ENCODE data around the gene ESYT3.

ESYT3 gene, protein sequence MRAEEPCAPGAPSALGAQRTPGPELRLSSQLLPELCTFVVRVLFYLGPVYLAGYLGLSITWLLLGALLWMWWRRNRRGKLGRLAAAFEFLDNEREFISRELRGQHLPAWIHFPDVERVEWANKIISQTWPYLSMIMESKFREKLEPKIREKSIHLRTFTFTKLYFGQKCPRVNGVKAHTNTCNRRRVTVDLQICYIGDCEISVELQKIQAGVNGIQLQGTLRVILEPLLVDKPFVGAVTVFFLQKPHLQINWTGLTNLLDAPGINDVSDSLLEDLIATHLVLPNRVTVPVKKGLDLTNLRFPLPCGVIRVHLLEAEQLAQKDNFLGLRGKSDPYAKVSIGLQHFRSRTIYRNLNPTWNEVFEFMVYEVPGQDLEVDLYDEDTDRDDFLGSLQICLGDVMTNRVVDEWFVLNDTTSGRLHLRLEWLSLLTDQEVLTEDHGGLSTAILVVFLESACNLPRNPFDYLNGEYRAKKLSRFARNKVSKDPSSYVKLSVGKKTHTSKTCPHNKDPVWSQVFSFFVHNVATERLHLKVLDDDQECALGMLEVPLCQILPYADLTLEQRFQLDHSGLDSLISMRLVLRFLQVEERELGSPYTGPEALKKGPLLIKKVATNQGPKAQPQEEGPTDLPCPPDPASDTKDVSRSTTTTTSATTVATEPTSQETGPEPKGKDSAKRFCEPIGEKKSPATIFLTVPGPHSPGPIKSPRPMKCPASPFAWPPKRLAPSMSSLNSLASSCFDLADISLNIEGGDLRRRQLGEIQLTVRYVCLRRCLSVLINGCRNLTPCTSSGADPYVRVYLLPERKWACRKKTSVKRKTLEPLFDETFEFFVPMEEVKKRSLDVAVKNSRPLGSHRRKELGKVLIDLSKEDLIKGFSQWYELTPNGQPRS

GRCh38 chr3:138434276-138434874, at the start of gene ESYT3:
ESYT3 (plus strand) TSS chr3:138434616; CDS start chr3:138434799, 183 bp downstream.
- H3K36me3 ChIP-seq (ENCODE audit: insufficient read depth, low read length), result no peaks in the 10 kb centered on the region
- no peaks in the 10 kb centered on the region for H3F3A ChIP-seq (ENCODE audit: insufficient read depth, low read length)
- H3K9me2 ChIP-seq (ENCODE audit: low read depth, low read length), result no peaks in the 10 kb centered on the region
- no peak within 1 kb of the TSS for H3K4me3 ChIP-seq (ENCODE audit: low read depth, low read length, poor library complexity, severe bottlenecking)
- H3K79me2 ChIP-seq (ENCODE audit: insufficient read depth, low read length), result no peaks in the 10 kb centered on the region
- no peaks in the 10 kb centered on the region for H3K9me3 ChIP-seq (ENCODE audit: low read length)
- no peak within 1 kb of the TSS for H2AFZ ChIP-seq (ENCODE audit: low read length)
- H3K27ac ChIP-seq (ENCODE audit: low read depth, low read length, poor library complexity, severe bottlenecking), result no peak within 1 kb of the TSS
- no peak for TF ChIP-seq EZH2 (IDR thresholded peaks at IDR 0.05; ENCODE audit: borderline replicate concordance, low read length)
- no peak for TF ChIP-seq CTCF (IDR thresholded peaks at IDR 0.05; ENCODE audit: low read length)
- H3K4me1 ChIP-seq (ENCODE audit: insufficient read depth, low read length, severe bottlenecking), result no peaks in the 10 kb centered on the region
- peaks cover 18% of the 10 kb centered on the region for H3K27me3 ChIP-seq (ENCODE audit: insufficient read depth, low read length)
- H3K4me2 ChIP-seq (ENCODE audit: low read length), result no peak within 1 kb of the TSS
- no peaks in the 10 kb centered on the region for H4K20me1 ChIP-seq (ENCODE audit: insufficient read depth, low read length)
- H3K9ac ChIP-seq (ENCODE audit: low read length), result no peak within 1 kb of the TSS

DNA sequence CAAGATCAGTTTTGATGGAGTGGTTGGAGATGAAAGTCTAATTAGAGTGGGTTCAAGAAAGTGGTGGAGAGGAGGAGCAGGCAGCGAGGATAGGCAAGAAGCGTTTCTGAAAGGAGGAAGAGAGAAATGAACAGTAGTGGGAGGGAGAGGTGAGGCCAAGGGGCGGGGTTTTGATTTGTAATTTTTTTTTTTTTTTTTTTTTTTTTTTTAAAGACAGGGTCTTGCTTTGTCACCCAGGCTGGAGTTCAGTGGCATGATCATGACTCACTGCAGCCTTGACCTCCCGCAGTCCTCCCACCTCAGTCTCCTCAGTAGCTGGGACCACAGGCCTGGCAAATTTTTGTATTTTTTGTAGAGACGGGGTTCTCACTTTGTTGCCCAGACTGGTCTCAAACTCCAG, 49.4 kb upstream of the ESYT3 start:
- H3F3A ChIP-seq (ENCODE audit: insufficient read depth, low read length), result no peaks in the 10 kb centered on the region
- no peak overlapping the region for H3K9ac ChIP-seq (ENCODE audit: low read length)
- H3K79me2 ChIP-seq (ENCODE audit: insufficient read depth, low read length), result no peaks in the 10 kb centered on the region
- H3K27ac ChIP-seq (ENCODE audit: low read depth, low read length, poor library complexity, severe bottlenecking), result no peak overlapping the region
- H3K36me3 ChIP-seq (ENCODE audit: insufficient read depth, low read length), result no peaks in the 10 kb centered on the region
- peaks cover under 1% of the 10 kb centered on the region; the same call in 1 of the 2 replicates for H3K27me3 ChIP-seq (ENCODE audit: insufficient read depth, low read length)
- no peaks in the 10 kb centered on the region for H3K4me1 ChIP-seq (ENCODE audit: insufficient read depth, low read length, severe bottlenecking)
- TF ChIP-seq CTCF (IDR thresholded peaks at IDR 0.05; ENCODE audit: low read length) (no peak), EZH2 (IDR thresholded peaks at IDR 0.05; ENCODE audit: borderline replicate concordance, low read length) (no peak)
- H3K4me3 ChIP-seq (ENCODE audit: low read depth, low read length, poor library complexity, severe bottlenecking), result no peak overlapping the region
- no peak overlapping the region for H3K4me2 ChIP-seq (ENCODE audit: low read length)
- H3K9me2 ChIP-seq (ENCODE audit: low read depth, low read length), result no peaks in the 10 kb centered on the region
- H3K9me3 ChIP-seq (ENCODE audit: low read length), result no peaks in the 10 kb centered on the region
- H2AFZ ChIP-seq (ENCODE audit: low read length), result no peak overlapping the region
- no peaks in the 10 kb centered on the region for H4K20me1 ChIP-seq (ENCODE audit: insufficient read depth, low read length)

DNA sequence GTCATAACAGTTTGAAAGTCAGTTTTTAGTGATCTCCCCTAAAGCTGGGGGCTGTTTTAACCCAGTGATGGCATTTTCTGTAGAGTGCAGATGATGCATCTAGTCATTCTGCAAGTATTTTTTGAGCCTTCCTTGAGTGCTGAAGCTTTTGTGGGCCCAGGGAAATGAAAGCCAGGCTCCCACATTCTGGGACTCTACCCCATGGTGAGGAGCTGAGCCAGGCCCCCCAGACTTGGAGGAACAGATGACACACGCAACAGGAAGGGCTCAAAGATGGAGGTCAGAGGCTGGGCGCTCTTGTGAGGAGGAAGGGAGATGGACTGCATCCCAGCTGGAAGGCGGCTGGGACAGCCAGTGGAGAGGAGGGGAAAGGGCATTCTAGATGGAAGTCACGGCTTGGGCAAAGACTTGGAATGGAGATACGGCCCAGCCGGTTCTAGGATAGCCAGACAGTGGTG, 45.2 kb upstream of the ESYT3 start:
- H3K4me1 ChIP-seq (ENCODE audit: insufficient read depth, low read length, severe bottlenecking), result no peaks in the 10 kb centered on the region
- no peaks in the 10 kb centered on the region for H3K9me2 ChIP-seq (ENCODE audit: low read depth, low read length)
- no peak overlapping the region for H2AFZ ChIP-seq (ENCODE audit: low read length)
- H3K27ac ChIP-seq (ENCODE audit: low read depth, low read length, poor library complexity, severe bottlenecking), result no peak overlapping the region
- no peaks in the 10 kb centered on the region for H3K9me3 ChIP-seq (ENCODE audit: low read length)
- no peaks in the 10 kb centered on the region; the same call in 1 of the 2 replicates for H3K27me3 ChIP-seq (ENCODE audit: insufficient read depth, low read length)
- no peaks in the 10 kb centered on the region for H3K36me3 ChIP-seq (ENCODE audit: insufficient read depth, low read length)
- H3K4me2 ChIP-seq (ENCODE audit: low read length), result no peak overlapping the region
- H3K9ac ChIP-seq (ENCODE audit: low read length), result no peak overlapping the region
- H3K4me3 ChIP-seq (ENCODE audit: low read depth, low read length, poor library complexity, severe bottlenecking), result no peak overlapping the region
- no peaks in the 10 kb centered on the region for H3K79me2 ChIP-seq (ENCODE audit: insufficient read depth, low read length)
- H3F3A ChIP-seq (ENCODE audit: insufficient read depth, low read length), result no peaks in the 10 kb centered on the region
- TF ChIP-seq CTCF (IDR thresholded peaks at IDR 0.05; ENCODE audit: low read length), result no peak
- TF ChIP-seq EZH2 (IDR thresholded peaks at IDR 0.05; ENCODE audit: borderline replicate concordance, low read length), result no peak
- H4K20me1 ChIP-seq (ENCODE audit: insufficient read depth, low read length), result no peaks in the 10 kb centered on the region

Measured in OCI-LY1 (cell line).